Mesodermal cell (in vitro differentiated cells): ENCODE results near the gene LRMDA.

ENCODE experiments used
- H3K27ac ChIP-seq: 2 replicates; pipeline ENCODE4 v1.7.0; 2013; ENCODE audit warnings: mild to moderate bottlenecking, low read depth, low read length, moderate library complexity; ENCODE audit not compliant: severe bottlenecking
- H3K36me3 ChIP-seq: 2 replicates; pipeline ENCODE4 v1.7.1; 2013; ENCODE audit warnings: mild to moderate bottlenecking, low read length, moderate library complexity; ENCODE audit not compliant: control insufficient read depth, insufficient read depth
- H3K4me1 ChIP-seq: one replicate; pipeline ENCODE4 v1.7.1; 2013; ENCODE audit warnings: mild to moderate bottlenecking, low read length; ENCODE audit not compliant: insufficient read depth, control insufficient read depth, poor library complexity, severe bottlenecking
- H3K4me3 ChIP-seq: 2 replicates; pipeline ENCODE4 v1.7.0; 2013; ENCODE audit warnings: low read length, control low read depth, mild to moderate bottlenecking; ENCODE audit not compliant: insufficient read depth, poor library complexity, severe bottlenecking; ENCODE audit errors: extremely low read depth
- H3K9me3 ChIP-seq: 2 replicates; pipeline ENCODE4 v1.7.1; 2013; ENCODE audit warnings: mild to moderate bottlenecking, low read length, moderate library complexity; ENCODE audit not compliant: control insufficient read depth
- WGBS, 2 experiments: methylation state at CpG; one replicate each; pipeline ENCODE4 v1.1.5; 2013; ENCODE audit warnings: missing lambda C conversion rate in 2 of 2; ENCODE audit not compliant: insufficient coverage in 2 of 2; 5-methylcytosine and 5-hydroxymethylcytosine counted together

LRMDA gene

GRCh38 chr10:75814014-75814413 lies 382.6 kb downstream of the LRMDA start:
- no peak overlapping the region for H3K27ac ChIP-seq
- H3K4me3 ChIP-seq: no peak overlapping the region
- H3K36me3 ChIP-seq: no peaks in the 10 kb centered on the region
- no peaks in the 10 kb centered on the region for H3K9me3 ChIP-seq
- H3K4me1 ChIP-seq: peaks cover 7% of the 10 kb centered on the region

- Histone ChIP-seq H3K4me3 (no peak overlapping the region), H3K9me3 (no peaks in the 10 kb centered on the region), H3K4me1 (peaks cover 7% of the 10 kb centered on the region), H3K36me3 (no peaks in the 10 kb centered on the region), H3K27ac (no peak overlapping the region)
Measured at GRCh38 chr10:75815066-75815465, 383.6 kb downstream of the LRMDA start.

- no peak overlapping the region for H3K4me3 ChIP-seq
- peaks cover 7% of the 10 kb centered on the region for H3K4me1 ChIP-seq
- no peaks in the 10 kb centered on the region for H3K36me3 ChIP-seq
- H3K9me3 ChIP-seq: no peaks in the 10 kb centered on the region
- no peak overlapping the region for H3K27ac ChIP-seq
- 86 to 100% methylated on average over 1 of the region's 2 CpGs for WGBS, 2 experiments
Measured at GRCh38 chr10:75817198-75817597, 385.8 kb downstream of the LRMDA start.

GRCh38 chr10:75818552-75818951 lies 387.1 kb downstream of the LRMDA start:
- Histone ChIP-seq H3K9me3 (no peaks in the 10 kb centered on the region), H3K27ac (no peak overlapping the region), H3K4me1 (peaks cover 7% of the 10 kb centered on the region), H3K36me3 (no peaks in the 10 kb centered on the region), H3K4me3 (no peak overlapping the region)
- 80 to 92% methylated on average over 2 of the region's 4 CpGs for WGBS, 2 experiments

GRCh38 chr10:75825235-75825634 lies 393.8 kb downstream of the LRMDA start:
- no peaks in the 10 kb centered on the region for H3K9me3 ChIP-seq
- no peaks in the 10 kb centered on the region for H3K4me1 ChIP-seq

GRCh38 chr10:75825661-75826060 lies 394.2 kb downstream of the LRMDA start:
- Histone ChIP-seq H3K27ac (no peak overlapping the region), H3K4me1 (no peaks in the 10 kb centered on the region)
- 89 to 93% methylated on average over 5 of the region's 5 CpGs for WGBS, 2 experiments

More at GRCh38 chr10:75825235-75825634, 393.8 kb downstream of the LRMDA start:
- Histone ChIP-seq H3K27ac (no peak overlapping the region), H3K4me3 (no peak overlapping the region), H3K36me3 (no peaks in the 10 kb centered on the region)
- 80 to 96% methylated on average over 3 of the region's 5 CpGs for WGBS, 2 experiments

GRCh38 chr10:75826846-75827245 lies 395.4 kb downstream of the LRMDA start:
- Histone ChIP-seq H3K4me3 (no peak overlapping the region), H3K27ac (no peak overlapping the region), H3K4me1 (no peaks in the 10 kb centered on the region), H3K36me3 (no peaks in the 10 kb centered on the region), H3K9me3 (no peaks in the 10 kb centered on the region)
- 93 to 100% methylated on average over 3 of the region's 5 CpGs for WGBS, 2 experiments

More at GRCh38 chr10:75825661-75826060, 394.2 kb downstream of the LRMDA start:
- H3K4me3 ChIP-seq: no peak overlapping the region
- H3K9me3 ChIP-seq: no peaks in the 10 kb centered on the region
- H3K36me3 ChIP-seq: no peaks in the 10 kb centered on the region

- Histone ChIP-seq H3K4me1 (no peaks in the 10 kb centered on the region), H3K27ac (no peak overlapping the region), H3K4me3 (no peak overlapping the region), H3K9me3 (no peaks in the 10 kb centered on the region), H3K36me3 (no peaks in the 10 kb centered on the region)
- WGBS, 2 experiments: 86 to 88% methylated on average over 1 of the region's 5 CpGs
Measured at GRCh38 chr10:75827587-75828021, 396.2 kb downstream of the LRMDA start.

GRCh38 chr10:75828413-75828812 lies 397.0 kb downstream of the LRMDA start:
- Histone ChIP-seq H3K27ac (no peak overlapping the region), H3K36me3 (no peaks in the 10 kb centered on the region), H3K9me3 (no peaks in the 10 kb centered on the region), H3K4me3 (no peak overlapping the region), H3K4me1 (no peaks in the 10 kb centered on the region)
- WGBS, 2 experiments: 100% methylated on average over 2 of the region's 3 CpGs; no CpG with 5 or more reads in 1 of the 2 experiments

- no peaks in the 10 kb centered on the region for H3K36me3 ChIP-seq
- H3K27ac ChIP-seq: no peak overlapping the region
- H3K4me1 ChIP-seq: no peaks in the 10 kb centered on the region
- no peak overlapping the region for H3K4me3 ChIP-seq
- WGBS, 2 experiments: 80 to 95% methylated on average over 2 to 3 of the region's 3 CpGs
- no peaks in the 10 kb centered on the region for H3K9me3 ChIP-seq
Measured at GRCh38 chr10:75836064-75836463, 404.6 kb downstream of the LRMDA start.

GRCh38 chr10:75838486-75838885 lies 407.1 kb downstream of the LRMDA start:
- H3K9me3 ChIP-seq: no peaks in the 10 kb centered on the region
- no peaks in the 10 kb centered on the region for H3K4me1 ChIP-seq
- no peak overlapping the region for H3K4me3 ChIP-seq
- 80% methylated on average over 1 of the region's 1 CpG; no CpG with 5 or more reads in 1 of the 2 experiments for WGBS, 2 experiments
- H3K27ac ChIP-seq: no peak overlapping the region
- H3K36me3 ChIP-seq: no peaks in the 10 kb centered on the region
